Measurements from ENCODE around the gene HS3ST3A1.
A peak's percentile ranks its signal among the peaks of the same experiment; 100 is the strongest.

The HS3ST3A1 gene

GRCh38 chr17:13601776-13602551, at the start of gene HS3ST3A1:
Gene HS3ST3A1 (minus strand): TSS chr17:13601929. CDS start chr17:13601129, 800 bp downstream.
- DNase-seq (ENCODE audit: extremely low read depth, low read depth): peak; percentile 67
- no peak for TF ChIP-seq CTCF (IDR thresholded peaks at IDR 0.05; ENCODE audit: low read depth, low read length, missing control alignments)
- H3K4me3 ChIP-seq (replicated peaks; ENCODE audit: low read depth, low read length): peak within 1 kb of the TSS; percentile 87

DNA sequence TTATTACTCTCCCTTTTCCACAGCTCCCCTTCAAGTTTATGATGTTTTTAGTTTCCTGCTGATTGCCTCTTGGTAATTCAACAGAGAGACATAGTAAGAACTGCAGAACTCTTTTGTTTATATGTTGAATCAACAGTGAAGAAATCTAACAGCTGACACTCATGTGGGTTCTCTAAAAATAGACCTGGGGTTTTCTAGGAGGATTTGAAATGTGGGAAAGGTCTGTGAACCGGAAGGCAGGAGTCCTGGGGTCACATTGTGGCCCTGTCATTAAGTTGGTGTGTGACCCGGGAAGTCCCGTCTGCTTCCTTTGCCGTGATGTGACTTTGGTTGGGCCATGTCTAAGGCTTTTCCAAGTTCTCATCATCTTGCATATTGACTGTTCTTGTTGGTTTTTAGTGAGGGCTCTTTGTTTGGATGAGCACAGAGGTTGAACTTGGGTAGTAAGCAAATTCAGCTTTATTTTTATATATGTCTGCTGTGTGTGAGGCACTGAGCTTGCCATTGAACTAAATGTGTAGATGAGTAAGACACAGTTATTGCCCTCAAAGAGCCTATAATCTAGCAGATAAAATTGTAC, 48.5 kb upstream of the HS3ST3A1 start:
- H3K4me3 ChIP-seq (replicated peaks; ENCODE audit: low read depth, low read length): no peak overlapping the region
- no peak for DNase-seq (ENCODE audit: extremely low read depth, low read depth)
- TF ChIP-seq CTCF (IDR thresholded peaks at IDR 0.05; ENCODE audit: low read depth, low read length, missing control alignments): no peak

DNA sequence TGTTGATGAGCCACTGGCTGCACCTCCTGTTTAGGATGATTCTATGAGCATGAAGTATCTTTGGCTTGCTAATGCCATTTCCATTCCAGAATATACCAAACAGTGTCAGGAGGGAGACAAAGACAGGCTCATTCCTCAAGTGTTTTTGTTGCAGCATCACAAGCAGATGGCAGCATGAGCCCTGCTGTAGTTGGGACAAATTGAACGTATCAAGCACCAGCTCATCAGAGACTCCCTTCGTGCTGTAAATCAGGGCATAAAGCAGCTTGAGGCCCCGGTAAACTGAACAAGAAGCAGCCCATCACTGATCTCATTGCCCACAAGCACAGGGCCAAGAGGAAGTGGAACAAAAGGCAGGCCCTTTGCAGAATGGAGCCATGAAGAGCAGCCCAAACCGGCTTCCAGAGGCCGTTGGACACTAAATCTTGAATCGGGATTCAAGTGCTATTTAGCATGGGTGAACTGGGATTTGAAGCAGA, 45.9 kb upstream of the HS3ST3A1 start:
- no peak for TF ChIP-seq CTCF (IDR thresholded peaks at IDR 0.05; ENCODE audit: low read depth, low read length, missing control alignments)
- no peak overlapping the region for H3K4me3 ChIP-seq (replicated peaks; ENCODE audit: low read depth, low read length)
- DNase-seq (ENCODE audit: extremely low read depth, low read depth): no peak

- no peak for DNase-seq (ENCODE audit: extremely low read depth, low read depth)
- no peak for TF ChIP-seq CTCF (IDR thresholded peaks at IDR 0.05; ENCODE audit: low read depth, low read length, missing control alignments)
Observed at GRCh38 chr17:13646969-13647542, 45.3 kb upstream of the HS3ST3A1 start.

DNA sequence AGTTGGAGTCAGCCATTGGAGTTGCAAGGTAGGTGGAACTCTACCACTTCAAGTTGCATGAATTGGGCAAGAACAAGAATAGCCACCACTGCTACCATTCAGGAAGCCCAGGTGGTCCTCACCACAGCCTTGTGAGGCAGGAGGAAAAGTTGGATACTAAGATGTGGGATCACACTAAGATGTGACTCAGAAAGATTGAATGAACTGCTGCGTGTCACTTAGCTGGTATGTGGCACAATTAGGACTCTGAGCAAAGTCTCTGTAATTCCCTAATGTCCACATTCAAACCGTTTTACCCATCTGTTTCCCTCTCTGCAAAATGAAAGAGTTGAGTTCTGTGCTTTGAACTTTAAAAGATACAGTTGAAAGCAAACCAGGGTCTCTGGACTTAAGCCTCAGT, 44.7 kb upstream of the HS3ST3A1 start:
- DNase-seq (ENCODE audit: extremely low read depth, low read depth): no peak
- no peak overlapping the region for H3K4me3 ChIP-seq (replicated peaks; ENCODE audit: low read depth, low read length)
- no peak for TF ChIP-seq CTCF (IDR thresholded peaks at IDR 0.05; ENCODE audit: low read depth, low read length, missing control alignments)

More at GRCh38 chr17:13646969-13647542, 45.3 kb upstream of the HS3ST3A1 start:
- no peak overlapping the region for H3K4me3 ChIP-seq (replicated peaks; ENCODE audit: low read depth, low read length)

DNA sequence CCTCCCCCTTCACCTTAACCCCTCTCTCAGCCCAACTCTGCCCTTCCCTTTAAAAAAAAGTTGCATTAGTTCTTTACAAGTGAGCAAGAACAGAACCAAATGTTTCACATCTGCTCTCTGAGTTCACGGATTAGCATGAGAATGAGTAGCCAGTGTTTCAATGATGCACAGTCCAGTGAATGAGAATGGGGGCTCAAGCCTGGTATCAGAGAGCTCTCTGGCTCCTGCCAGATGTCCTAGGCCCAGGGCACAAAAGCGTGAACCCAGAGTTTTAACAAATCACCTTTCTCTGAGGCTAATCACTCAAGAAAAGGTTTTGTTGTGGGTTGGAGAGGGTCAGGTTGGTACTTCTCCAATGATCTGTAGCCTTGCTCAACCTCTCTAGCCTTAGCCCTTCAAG, 41.5 kb upstream of the HS3ST3A1 start:
- H3K4me3 ChIP-seq (replicated peaks; ENCODE audit: low read depth, low read length): no peak overlapping the region
- no peak for DNase-seq (ENCODE audit: extremely low read depth, low read depth)
- no peak for TF ChIP-seq CTCF (IDR thresholded peaks at IDR 0.05; ENCODE audit: low read depth, low read length, missing control alignments)
